ENCODE results near the gene PP2D1. TPM values are rescaled to one million over a fixed set of nuclear protein-coding genes. Genes with fewer than 3 reads are reported as not detected.

Gene PP2D1
- total and polyA plus RNA-seq, 9 of the 15 experiments (the other 6 are each of a cell fraction or from before 2014, with no cell fraction given) = 0.07 to 0.10 TPM; not detected in 7

DNA sequence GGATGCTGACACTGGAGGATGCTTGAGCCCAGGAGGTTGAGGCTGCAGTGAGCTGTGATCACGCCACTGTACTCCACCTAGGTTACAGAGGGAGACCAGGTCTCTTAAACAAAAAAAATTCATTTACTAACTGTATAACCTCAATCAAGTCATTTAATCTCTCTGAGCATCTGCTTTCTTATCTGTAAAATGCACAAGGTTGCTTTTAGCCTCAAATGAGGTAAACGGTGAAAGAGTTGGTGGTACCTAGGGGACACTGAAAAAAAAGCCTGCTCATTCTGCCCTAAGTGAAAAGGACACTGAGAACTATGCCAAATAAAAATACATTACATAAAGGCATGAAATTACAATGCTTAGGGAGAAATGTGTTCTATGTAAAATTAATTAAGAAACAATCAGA lies 3.4 kb downstream of the PP2D1 start (continued):
- TF ChIP-seq, protein P1, sequence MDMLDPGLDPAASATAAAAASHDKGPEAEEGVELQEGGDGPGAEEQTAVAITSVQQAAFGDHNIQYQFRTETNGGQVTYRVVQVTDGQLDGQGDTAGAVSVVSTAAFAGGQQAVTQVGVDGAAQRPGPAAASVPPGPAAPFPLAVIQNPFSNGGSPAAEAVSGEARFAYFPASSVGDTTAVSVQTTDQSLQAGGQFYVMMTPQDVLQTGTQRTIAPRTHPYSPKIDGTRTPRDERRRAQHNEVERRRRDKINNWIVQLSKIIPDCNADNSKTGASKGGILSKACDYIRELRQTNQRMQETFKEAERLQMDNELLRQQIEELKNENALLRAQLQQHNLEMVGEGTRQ (CRISPR knock-in tag; IDR thresholded peaks at IDR 0.05) = no peak
- TF ChIP-seq, protein P2, sequence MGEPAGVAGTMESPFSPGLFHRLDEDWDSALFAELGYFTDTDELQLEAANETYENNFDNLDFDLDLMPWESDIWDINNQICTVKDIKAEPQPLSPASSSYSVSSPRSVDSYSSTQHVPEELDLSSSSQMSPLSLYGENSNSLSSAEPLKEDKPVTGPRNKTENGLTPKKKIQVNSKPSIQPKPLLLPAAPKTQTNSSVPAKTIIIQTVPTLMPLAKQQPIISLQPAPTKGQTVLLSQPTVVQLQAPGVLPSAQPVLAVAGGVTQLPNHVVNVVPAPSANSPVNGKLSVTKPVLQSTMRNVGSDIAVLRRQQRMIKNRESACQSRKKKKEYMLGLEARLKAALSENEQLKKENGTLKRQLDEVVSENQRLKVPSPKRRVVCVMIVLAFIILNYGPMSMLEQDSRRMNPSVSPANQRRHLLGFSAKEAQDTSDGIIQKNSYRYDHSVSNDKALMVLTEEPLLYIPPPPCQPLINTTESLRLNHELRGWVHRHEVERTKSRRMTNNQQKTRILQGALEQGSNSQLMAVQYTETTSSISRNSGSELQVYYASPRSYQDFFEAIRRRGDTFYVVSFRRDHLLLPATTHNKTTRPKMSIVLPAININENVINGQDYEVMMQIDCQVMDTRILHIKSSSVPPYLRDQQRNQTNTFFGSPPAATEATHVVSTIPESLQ (CRISPR knock-in tag; IDR thresholded peaks at IDR 0.05) = no peak
- TF ChIP-seq ZNF778 (CRISPR knock-in tag; IDR thresholded peaks at IDR 0.05) (no peak), RFX1 (IDR thresholded peaks at IDR 0.05) (no peak), SMARCC2 (IDR thresholded peaks at IDR 0.05; ENCODE audit: low read depth) (no peak), SOX6 (IDR thresholded peaks at IDR 0.05) (peak; percentile 43; the same call in 1 of the 2 replicates), ZNF121 (CRISPR knock-in tag; conservative IDR thresholded peaks at IDR 0.05) (no peak), ZNF586 (CRISPR knock-in tag; conservative IDR thresholded peaks at IDR 0.05) (no peak), ZSCAN32 (CRISPR knock-in tag; IDR thresholded peaks at IDR 0.05) (no peak), KDM4B (IDR thresholded peaks at IDR 0.05; ENCODE audit: borderline replicate concordance in 2 of 2, low read depth in 1 of 2) (no peak), ELF4 (CRISPR knock-in tag; IDR thresholded peaks at IDR 0.05) (no peak), NFIX (CRISPR knock-in tag; IDR thresholded peaks at IDR 0.05; ENCODE audit: low read depth) (no peak), ZFP1 (CRISPR knock-in tag; IDR thresholded peaks at IDR 0.05) (no peak), NFE2 (IDR thresholded peaks at IDR 0.05; ENCODE audit: low read depth) (peak; percentile 37; the same call in 1 of the 2 replicates), KLF6 (CRISPR knock-in tag; IDR thresholded peaks at IDR 0.05; ENCODE audit: borderline replicate concordance) (no peak)
- TF ChIP-seq, protein P3, sequence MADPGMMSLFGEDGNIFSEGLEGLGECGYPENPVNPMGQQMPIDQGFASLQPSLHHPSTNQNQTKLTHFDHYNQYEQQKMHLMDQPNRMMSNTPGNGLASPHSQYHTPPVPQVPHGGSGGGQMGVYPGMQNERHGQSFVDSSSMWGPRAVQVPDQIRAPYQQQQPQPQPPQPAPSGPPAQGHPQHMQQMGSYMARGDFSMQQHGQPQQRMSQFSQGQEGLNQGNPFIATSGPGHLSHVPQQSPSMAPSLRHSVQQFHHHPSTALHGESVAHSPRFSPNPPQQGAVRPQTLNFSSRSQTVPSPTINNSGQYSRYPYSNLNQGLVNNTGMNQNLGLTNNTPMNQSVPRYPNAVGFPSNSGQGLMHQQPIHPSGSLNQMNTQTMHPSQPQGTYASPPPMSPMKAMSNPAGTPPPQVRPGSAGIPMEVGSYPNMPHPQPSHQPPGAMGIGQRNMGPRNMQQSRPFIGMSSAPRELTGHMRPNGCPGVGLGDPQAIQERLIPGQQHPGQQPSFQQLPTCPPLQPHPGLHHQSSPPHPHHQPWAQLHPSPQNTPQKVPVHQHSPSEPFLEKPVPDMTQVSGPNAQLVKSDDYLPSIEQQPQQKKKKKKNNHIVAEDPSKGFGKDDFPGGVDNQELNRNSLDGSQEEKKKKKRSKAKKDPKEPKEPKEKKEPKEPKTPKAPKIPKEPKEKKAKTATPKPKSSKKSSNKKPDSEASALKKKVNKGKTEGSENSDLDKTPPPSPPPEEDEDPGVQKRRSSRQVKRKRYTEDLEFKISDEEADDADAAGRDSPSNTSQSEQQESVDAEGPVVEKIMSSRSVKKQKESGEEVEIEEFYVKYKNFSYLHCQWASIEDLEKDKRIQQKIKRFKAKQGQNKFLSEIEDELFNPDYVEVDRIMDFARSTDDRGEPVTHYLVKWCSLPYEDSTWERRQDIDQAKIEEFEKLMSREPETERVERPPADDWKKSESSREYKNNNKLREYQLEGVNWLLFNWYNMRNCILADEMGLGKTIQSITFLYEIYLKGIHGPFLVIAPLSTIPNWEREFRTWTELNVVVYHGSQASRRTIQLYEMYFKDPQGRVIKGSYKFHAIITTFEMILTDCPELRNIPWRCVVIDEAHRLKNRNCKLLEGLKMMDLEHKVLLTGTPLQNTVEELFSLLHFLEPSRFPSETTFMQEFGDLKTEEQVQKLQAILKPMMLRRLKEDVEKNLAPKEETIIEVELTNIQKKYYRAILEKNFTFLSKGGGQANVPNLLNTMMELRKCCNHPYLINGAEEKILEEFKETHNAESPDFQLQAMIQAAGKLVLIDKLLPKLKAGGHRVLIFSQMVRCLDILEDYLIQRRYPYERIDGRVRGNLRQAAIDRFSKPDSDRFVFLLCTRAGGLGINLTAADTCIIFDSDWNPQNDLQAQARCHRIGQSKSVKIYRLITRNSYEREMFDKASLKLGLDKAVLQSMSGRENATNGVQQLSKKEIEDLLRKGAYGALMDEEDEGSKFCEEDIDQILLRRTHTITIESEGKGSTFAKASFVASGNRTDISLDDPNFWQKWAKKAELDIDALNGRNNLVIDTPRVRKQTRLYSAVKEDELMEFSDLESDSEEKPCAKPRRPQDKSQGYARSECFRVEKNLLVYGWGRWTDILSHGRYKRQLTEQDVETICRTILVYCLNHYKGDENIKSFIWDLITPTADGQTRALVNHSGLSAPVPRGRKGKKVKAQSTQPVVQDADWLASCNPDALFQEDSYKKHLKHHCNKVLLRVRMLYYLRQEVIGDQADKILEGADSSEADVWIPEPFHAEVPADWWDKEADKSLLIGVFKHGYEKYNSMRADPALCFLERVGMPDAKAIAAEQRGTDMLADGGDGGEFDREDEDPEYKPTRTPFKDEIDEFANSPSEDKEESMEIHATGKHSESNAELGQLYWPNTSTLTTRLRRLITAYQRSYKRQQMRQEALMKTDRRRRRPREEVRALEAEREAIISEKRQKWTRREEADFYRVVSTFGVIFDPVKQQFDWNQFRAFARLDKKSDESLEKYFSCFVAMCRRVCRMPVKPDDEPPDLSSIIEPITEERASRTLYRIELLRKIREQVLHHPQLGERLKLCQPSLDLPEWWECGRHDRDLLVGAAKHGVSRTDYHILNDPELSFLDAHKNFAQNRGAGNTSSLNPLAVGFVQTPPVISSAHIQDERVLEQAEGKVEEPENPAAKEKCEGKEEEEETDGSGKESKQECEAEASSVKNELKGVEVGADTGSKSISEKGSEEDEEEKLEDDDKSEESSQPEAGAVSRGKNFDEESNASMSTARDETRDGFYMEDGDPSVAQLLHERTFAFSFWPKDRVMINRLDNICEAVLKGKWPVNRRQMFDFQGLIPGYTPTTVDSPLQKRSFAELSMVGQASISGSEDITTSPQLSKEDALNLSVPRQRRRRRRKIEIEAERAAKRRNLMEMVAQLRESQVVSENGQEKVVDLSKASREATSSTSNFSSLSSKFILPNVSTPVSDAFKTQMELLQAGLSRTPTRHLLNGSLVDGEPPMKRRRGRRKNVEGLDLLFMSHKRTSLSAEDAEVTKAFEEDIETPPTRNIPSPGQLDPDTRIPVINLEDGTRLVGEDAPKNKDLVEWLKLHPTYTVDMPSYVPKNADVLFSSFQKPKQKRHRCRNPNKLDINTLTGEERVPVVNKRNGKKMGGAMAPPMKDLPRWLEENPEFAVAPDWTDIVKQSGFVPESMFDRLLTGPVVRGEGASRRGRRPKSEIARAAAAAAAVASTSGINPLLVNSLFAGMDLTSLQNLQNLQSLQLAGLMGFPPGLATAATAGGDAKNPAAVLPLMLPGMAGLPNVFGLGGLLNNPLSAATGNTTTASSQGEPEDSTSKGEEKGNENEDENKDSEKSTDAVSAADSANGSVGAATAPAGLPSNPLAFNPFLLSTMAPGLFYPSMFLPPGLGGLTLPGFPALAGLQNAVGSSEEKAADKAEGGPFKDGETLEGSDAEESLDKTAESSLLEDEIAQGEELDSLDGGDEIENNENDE (IDR thresholded peaks at IDR 0.05; ENCODE audit: low read depth, low read length) = no peak

Data from K562 (cell line).